Body of pancreas (tissue), 4 donors: ENCODE data around the gene AUTS2. TPM values are rescaled to one million over a fixed set of nuclear protein-coding genes. Genes with fewer than 3 reads are reported as not detected.
A peak's percentile ranks its signal among the peaks of the same experiment; 100 is the strongest.

Experiments
- ATAC-seq: fragments of 150-250 bp; one replicate; pipeline ENCODE4 v1.9.1; 2016
- DNase-seq, 4 donors: peaks; one replicate each; pipeline ENCODE4 v3.0.0-alpha.2; 2019
- H3K27ac ChIP-seq, 4 donors: fragments of 200-600 bp; sonication (generic); 1 replicate in 3 of 4; 2 replicates in 1 of 4; pipeline versions ENCODE4 v1.5.1 to v1.6.1; 2016 to 2019; ENCODE audit warnings: mild to moderate bottlenecking in 1 of 4, mixed read lengths in 1 of 4, moderate library complexity in 1 of 4
- H3K27me3 ChIP-seq, 2 donors: fragments of 200-600 bp; sonication (generic); one replicate each; pipeline ENCODE4 v1.6.0; 2016; ENCODE audit warnings: mild to moderate bottlenecking in 1 of 2
- H3K36me3 ChIP-seq, 2 donors: fragments of 200-600 bp; sonication (generic); replicated peaks in 1 of 2; 2 replicates each; pipeline ENCODE4 v1.5.1; 2016; ENCODE audit warnings: low read depth in 2 of 2; ENCODE audit not compliant: insufficient read depth in 1 of 2
- H3K4me1 ChIP-seq: fragments of 200-600 bp; sonication (generic); one replicate; pipeline ENCODE4 v1.6.0; 2016
- H3K4me3 ChIP-seq, 2 donors: fragments of 200-600 bp; sonication (generic); 1 replicate in 1 of 2; 2 replicates in 1 of 2; pipeline ENCODE4 v1.5.1; 2016 to 2019
- H3K9me3 ChIP-seq, 3 donors: fragments of 200-600 bp; sonication (generic); 1 replicate in 2 of 3; 2 replicates in 1 of 3; pipeline ENCODE4 v1.5.1; 2016
- CTCF ChIP-seq, 7 experiments: fragments of 450-650 bp in 4 of 7; fragments of 200-600 bp in 3 of 7; sonication (generic) in 3 of 7; IDR thresholded peaks; one replicate each; pipeline ENCODE4 v1.5.1; 2016 to 2019; ENCODE audit warnings: antibody characterized with exemption in 7 of 7
- POLR2A ChIP-seq, 3 donors: fragments of 450-650 bp; IDR thresholded peaks; one replicate each; pipeline ENCODE4 v1.6.1; 2016; ENCODE audit warnings: antibody characterized with exemption in 3 of 3, mild to moderate bottlenecking in 2 of 3
- WGBS, 2 donors: methylation state at CpG; one replicate each; pipeline ENCODE4 v1.1.5; 2017; 5-methylcytosine and 5-hydroxymethylcytosine counted together
- intact Hi-C: fragments of 100-400 bp; cut with DNase I; formaldehyde crosslinking; loops from one replicate; pipeline ENCODE4 v1.15.1; 2023
- total RNA-seq, 2 donors: library from RNA; depleted of rRNA; stranded (reverse); fragments of >200 nt; gene quantifications; one replicate each; pipeline ENCODE4 v1.1.0, GENCODE V29; 2016

AUTS2 gene
- total RNA-seq, 2 donors from 2014 or later, result 11.7 to 18.5 TPM

DNA sequence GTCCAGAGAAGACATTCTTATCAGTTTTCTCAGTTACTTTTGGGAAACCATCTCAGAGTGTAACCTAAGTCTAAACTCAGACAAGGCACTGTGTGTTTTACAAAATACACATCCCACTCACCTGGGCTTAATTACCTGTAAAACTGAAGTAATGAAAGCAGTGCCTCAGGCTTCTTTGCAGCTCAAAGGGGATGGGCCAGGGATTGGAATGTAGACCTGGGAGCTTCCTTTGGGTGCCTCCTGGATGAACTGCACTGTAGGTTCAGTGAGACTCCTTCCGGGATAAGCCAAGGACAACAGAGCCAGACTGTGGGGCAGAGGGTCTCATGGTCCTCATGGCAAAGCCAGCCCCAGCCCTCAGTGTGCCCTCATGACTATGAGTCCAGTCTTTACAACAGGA, 861.3 kb downstream of the AUTS2 start:
- 100% methylated on average over 1 of the region's 1 CpG for WGBS, 2 donors
- no peaks in the 10 kb centered on the region for H3K9me3 ChIP-seq
- ATAC-seq (no peak), DNase-seq (no peak)
- no peak overlapping the region for H3K27ac ChIP-seq
- TF ChIP-seq CTCF (IDR thresholded peaks at IDR 0.05) (no peak), POLR2A (IDR thresholded peaks at IDR 0.05) (no peak)
- H3K36me3 ChIP-seq, result no peaks in the 10 kb centered on the region
- peaks cover 30% of the 10 kb centered on the region for H3K4me1 ChIP-seq
- H3K4me3 ChIP-seq, result no peak overlapping the region
- intact Hi-C loops, result no loop called here
- H3K27me3 ChIP-seq, result no peaks in the 10 kb centered on the region

- H3K36me3 ChIP-seq, result no peaks in the 10 kb centered on the region
- H3K9me3 ChIP-seq, result no peaks in the 10 kb centered on the region
- H3K4me1 ChIP-seq, result peaks cover 31% of the 10 kb centered on the region
- whole genome bisulfite sequencing, 2 donors, result 92% methylated on average over 10 of the region's 10 CpGs
- no peak overlapping the region for H3K4me3 ChIP-seq
- no peak overlapping the region for H3K27ac ChIP-seq
- TF ChIP-seq POLR2A (IDR thresholded peaks at IDR 0.05), result no peak
- no peak for TF ChIP-seq CTCF (IDR thresholded peaks at IDR 0.05)
- intact Hi-C loops, result no loop called here
- no peak for ATAC-seq
- no peaks in the 10 kb centered on the region for H3K27me3 ChIP-seq
- DNase-seq, result no peak
Observed at GRCh38 chr7:70460071-70460470, 861.8 kb downstream of the AUTS2 start.

DNA sequence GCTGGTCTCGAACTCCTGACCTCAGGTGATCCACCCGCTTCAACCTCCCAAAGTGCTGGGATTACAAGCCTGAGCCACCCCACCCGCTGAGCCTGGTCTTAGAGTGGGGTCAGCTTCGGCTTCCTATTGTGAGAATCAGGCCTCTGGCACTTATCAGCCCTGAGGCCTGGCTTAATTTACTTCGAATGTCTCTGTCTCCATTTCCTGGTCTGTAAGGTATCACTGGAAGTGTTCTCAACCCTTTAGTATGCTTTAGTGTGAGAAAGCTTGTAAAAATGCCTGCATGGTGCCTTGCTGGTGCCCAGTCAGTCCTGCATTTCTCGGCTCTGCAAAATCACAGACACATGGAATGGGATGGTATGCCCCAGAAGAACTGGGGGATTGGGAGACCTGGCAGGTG, 862.3 kb downstream of the AUTS2 start:
- 94 to 96% methylated on average over 6 of the region's 6 CpGs for WGBS, 2 donors
- DNase-seq (no peak), ATAC-seq (no peak)
- intact Hi-C loops, result no loop called here
- TF ChIP-seq CTCF (IDR thresholded peaks at IDR 0.05), result no peak
- no peak for TF ChIP-seq POLR2A (IDR thresholded peaks at IDR 0.05)
- no peak overlapping the region for H3K4me3 ChIP-seq
- no peaks in the 10 kb centered on the region for H3K36me3 ChIP-seq
- peaks cover 31% of the 10 kb centered on the region for H3K4me1 ChIP-seq
- no peak overlapping the region for H3K27ac ChIP-seq
- no peaks in the 10 kb centered on the region for H3K27me3 ChIP-seq
- H3K9me3 ChIP-seq, result no peaks in the 10 kb centered on the region

DNA sequence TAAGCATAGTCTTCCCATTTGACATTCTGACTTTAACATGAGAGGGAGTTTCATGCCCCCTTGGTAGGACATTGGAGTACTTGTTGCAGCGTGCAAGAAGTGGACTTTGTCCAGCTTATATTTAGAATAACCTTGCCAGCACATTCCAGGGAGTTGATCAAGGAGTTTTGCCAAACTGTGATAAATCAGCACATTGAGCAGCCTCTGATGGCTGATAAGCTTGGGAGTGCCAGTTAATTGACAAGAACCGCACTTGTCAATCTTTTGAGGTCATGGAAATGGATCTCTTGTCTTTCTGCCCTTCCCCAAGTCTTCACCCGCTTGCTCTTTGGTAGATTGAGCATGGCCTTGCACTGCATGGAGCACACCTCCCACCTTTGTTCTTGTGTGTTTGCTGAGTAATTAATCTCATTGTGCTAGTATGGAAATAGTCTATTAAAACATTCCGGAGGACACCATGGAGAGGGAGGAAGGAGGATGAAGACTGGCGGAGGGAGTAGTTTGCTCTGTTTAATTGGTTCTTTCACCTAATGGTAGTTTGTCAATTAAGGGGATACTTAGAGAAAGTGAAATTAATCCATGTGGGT, 865.2 kb downstream of the AUTS2 start:
- ATAC-seq, result peak; percentile 73
- TF ChIP-seq POLR2A (IDR thresholded peaks at IDR 0.05) (no peak), CTCF (IDR thresholded peaks at IDR 0.05) (no peak)
- no peak overlapping the region for H3K27ac ChIP-seq

DNA sequence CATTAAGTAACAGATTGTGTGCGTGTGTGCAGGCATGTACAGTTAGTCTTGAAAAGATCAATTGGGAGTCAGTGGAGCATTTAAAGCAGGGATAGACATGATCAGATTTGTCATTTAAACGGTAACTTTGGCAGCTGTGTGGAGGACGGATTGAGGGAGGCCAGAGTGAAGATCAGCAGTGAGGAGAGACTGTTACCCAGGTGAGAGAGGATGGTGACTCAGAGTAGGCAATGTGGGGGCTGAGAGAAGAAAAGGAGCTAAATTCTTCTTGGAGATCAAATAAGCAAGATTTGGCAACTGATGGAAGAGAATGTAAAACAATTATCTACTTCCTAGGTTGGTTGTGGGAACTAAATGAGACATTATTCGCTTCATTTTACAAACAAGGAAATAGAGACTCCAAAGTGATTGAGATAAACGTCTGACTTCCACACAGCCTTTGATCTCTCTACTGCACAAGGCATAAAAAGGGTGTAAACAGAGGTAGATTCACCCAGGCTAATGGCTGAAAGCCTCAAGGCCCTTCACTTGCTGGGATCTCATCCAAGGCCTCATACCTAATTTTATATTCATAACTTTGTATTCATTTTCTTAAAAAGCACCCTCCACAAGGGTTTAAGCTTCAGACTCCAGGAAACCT, 868.6 kb downstream of the AUTS2 start:
- DNase-seq (no peak), ATAC-seq (no peak)
- H3K27me3 ChIP-seq, result no peaks in the 10 kb centered on the region
- no peaks in the 10 kb centered on the region for H3K9me3 ChIP-seq
- intact Hi-C loops, result no loop called here
- peaks cover 21% of the 10 kb centered on the region for H3K4me1 ChIP-seq
- H3K27ac ChIP-seq, result no peak overlapping the region
- no peaks in the 10 kb centered on the region for H3K36me3 ChIP-seq
- no peak for TF ChIP-seq POLR2A (IDR thresholded peaks at IDR 0.05)
- TF ChIP-seq CTCF (IDR thresholded peaks at IDR 0.05), result no peak
- H3K4me3 ChIP-seq, result no peak overlapping the region
- WGBS, 2 donors, result 68 to 70% methylated on average over 5 of the region's 5 CpGs

More for the DNA sequence above, 865.2 kb downstream of the AUTS2 start:
- peak in 1 of 4 donors; percentile 5 for DNase-seq
- Histone ChIP-seq H3K36me3 (no peaks in the 10 kb centered on the region), H3K9me3 (no peaks in the 10 kb centered on the region), H3K4me1 (peaks cover 23% of the 10 kb centered on the region), H3K4me3 (no peak overlapping the region), H3K27me3 (no peaks in the 10 kb centered on the region)
- intact Hi-C loops, result no loop called here
- WGBS, 2 donors, result 27% methylated on average over 5 of the region's 5 CpGs
